Nucleus accumbens (tissue), 56 donors: ENCODE data around the gene CMTM6.
"Not testable (repeated sequence)": the region's sequence is repeated elsewhere in the genome, so short reads cannot be mapped to it uniquely, and the experiment has no call there.

ENCODE experiments used
- DNase-seq, 56 donors: peaks; one replicate each; lab custom pipeline; 2025; lab: John Stamatoyannopoulos, UW

CMTM6 gene

DNA sequence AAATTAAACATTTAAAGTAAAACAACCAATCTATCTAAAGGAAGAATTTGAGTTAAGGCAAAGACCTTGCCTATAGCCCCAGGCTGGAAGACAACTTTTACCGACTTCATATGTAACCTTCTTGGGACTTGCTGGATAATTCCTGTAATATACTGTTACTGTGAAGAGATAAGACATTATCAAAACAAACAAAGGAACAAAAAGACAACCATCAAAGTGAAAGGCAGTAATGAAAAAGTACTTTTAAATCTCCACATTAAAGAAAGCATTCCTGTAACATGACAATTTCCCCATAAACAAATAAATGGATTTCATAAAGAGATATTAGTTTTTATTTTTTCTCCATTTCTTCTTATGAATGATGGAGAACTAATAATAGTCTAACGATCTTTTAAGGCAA lies 2.4 kb downstream of the CMTM6 start:
- no peak for DNase-seq

DNA sequence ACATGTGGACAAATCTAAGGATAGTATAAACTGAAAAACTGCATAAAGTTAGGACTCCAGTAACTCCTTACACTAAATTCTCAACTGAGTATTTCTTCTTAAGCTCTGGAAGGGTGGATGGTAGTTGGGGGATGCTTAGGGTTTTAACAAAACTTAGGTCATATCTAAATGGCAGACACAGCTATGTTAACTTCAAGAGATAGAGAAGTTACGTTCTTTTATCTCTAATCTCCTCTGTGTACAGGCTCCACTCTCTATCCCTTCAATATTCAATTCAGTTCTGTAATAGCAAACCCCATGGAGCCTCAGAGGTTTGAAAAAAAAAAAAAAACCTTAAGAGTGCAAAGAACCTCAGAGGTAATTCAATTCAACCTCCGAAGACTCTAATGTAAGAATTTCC lies 3.1 kb downstream of the CMTM6 start:
- no peak for DNase-seq

DNA sequence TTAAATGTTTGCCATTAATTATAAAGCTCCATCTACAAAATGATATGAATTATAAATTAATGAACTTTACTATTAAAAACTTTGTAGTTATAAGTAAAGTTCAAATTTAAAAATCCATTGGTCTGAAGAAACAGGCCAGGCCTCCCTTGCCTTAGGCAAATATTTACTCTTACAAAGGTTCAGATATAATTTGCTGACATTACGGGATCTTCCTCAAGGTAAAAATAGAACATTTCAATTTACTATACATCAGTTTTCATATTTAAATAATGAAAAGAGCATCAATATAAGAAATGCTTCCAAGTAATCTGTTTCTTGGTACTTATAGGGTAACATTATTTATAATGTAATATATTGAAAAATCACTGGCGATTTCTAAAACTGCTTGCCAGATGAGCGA lies 3.7 kb downstream of the CMTM6 start:
- no peak for DNase-seq

DNA sequence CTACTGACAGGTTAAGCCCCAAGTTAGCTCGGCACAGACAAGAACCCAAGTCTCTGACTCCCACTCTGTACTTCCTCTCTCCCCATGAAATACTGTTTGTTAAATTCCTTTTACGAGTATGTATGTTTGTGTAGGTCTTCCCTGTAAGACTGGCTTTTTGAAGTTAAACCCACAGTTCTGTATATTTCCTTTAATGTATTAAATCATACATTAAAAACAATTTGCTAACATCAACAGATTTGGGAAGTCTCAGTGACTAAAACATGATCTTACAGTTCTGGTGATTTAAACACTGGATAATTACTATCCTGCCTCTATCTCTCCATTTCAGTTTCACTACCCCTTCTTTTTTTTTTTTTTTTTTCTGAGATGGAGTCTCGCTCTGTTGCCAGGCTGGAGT lies 4.4 kb downstream of the CMTM6 start:
- no peak for DNase-seq

DNA sequence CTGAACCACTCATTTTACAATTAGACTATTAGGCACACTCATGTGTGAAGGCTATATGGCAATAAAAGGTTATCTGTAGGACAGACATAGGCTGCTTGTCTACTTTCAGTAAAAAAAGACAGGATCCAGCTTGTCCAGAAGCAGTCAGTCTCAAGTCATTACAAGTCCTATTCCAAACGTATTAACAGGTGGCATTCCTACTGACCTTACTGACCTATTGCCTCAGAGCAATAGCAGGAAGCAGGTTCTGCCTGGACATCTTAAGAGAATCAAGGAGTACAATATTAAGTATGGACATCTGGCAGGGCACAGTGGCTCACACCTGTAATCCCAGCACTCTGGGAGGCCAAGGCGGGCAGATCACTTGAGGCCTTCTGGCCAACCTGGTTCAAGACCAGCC lies 7.0 kb downstream of the CMTM6 start:
- no peak for DNase-seq

DNA sequence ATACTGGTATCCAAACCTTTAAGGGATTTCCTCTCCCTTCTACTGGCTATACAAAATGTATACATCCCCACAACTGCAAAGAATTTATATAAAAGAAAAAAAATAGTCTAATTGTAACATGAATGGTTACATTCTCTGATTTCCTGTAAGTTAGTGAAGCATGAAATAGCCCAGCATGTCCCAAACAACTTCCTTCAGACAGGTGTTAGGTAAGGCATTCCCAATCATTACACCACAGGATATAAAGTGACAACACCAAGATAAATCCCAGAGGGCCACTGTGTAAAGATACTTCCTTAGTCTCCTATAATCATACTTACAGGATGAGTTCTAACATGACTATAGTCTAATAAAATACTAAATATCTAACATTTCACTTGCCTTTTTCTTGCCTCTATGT lies 7.6 kb downstream of the CMTM6 start:
- no peak for DNase-seq

DNA sequence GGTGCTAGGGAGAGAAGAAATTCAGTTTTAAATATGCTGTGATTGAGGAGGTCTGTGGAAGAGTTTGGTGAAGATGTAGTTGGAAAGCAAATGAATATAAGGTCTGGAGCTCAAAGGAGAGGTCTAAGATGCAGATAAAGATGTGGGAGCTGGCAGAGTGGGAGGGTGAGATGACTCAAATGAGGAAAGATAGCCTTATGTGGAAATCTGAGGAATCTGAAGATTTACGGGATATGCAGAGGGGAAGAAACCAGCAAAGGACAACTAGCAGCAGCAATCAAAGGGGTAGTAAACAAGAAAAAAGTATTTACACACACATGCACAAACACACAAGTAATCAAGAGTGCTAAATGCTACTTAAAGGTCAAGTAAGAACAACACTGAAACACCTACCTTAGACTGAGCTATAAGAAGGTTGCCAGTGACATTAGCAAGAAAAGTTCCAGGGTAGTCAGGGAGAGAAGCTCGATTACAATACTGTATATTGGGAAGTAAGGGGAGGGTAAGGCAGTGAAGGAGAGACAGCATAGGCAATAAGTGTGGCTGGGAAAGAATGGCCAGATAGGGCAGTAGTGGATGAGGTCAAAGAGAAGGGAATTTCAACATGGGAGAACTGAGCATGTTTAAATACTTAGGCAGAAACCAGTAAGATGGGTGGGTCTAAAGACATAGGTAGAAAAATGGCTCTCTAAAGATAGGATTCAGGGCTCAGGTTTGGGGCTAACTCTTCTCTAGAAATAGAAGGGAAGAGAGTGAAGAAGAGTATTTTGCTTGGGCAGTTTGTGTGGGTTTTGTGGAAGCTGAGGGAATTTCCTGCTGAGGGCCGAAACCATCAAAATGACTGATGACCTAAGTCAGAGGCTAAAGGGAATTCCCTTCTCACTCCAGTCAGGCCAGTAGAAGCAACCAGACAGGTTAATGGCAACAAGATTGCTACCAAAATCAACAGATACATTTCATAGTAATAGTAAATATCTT lies 8.9 kb downstream of the CMTM6 start:
- no peak for DNase-seq

DNA sequence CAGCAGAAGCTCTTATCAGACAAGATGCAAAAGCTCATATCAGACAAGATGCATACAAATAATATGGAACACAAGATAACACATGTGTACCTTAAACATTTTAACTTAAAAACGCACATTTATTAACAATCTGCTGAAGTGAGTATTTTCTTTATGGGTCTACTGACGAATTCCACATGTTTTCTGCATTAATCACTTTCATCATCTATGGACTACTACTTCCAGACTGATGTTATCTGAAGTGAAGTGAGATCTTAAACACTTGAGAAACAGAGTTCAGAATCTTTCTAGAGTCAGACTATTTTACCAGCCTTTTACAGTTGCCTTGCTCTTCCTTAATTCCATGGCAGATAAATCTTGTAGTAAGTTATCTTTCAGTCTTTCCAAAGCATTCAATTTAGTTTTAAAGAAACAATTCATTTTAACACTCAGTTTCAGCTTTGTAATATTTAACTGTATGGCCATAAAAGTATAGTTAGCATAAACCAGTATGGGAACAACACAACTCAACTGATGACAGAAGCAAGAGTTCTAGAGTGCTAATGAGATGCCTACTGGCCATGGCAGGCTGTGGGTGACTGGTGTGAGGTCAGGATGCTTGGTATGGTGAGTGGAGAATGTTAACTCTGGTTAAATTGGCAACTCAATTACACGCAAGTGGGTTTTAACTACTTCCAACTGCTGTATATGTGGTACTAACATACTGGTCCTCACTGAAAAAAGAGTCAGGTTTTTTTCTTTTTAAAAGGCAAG lies 9.8 kb downstream of the CMTM6 start:
- DNase-seq: no peak

DNA sequence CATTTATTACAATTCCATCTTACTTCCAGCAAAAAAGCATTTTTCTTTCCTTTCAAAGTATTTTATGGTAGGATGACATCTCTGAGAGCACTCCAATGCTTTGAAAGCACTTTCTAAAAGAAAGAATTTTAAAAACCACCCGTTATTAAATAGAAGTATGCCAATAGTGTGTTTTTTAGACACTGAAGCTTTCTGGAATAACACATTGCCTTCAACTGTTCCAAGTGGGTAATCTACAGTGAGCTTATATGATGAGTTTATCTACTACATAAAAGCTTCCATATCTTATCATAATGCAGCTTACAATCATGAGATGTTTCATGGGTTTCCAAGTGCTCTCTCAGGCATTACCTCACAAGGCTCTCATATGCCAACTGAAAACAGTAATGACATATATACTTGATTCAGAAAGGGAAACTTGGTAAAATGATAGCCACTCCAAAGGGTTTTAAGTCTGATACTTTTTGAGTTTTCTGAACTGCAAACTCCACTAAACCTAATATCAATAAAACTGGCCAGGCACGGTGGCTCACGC lies 14.1 kb downstream of the CMTM6 start:
- DNase-seq: no peak

DNA sequence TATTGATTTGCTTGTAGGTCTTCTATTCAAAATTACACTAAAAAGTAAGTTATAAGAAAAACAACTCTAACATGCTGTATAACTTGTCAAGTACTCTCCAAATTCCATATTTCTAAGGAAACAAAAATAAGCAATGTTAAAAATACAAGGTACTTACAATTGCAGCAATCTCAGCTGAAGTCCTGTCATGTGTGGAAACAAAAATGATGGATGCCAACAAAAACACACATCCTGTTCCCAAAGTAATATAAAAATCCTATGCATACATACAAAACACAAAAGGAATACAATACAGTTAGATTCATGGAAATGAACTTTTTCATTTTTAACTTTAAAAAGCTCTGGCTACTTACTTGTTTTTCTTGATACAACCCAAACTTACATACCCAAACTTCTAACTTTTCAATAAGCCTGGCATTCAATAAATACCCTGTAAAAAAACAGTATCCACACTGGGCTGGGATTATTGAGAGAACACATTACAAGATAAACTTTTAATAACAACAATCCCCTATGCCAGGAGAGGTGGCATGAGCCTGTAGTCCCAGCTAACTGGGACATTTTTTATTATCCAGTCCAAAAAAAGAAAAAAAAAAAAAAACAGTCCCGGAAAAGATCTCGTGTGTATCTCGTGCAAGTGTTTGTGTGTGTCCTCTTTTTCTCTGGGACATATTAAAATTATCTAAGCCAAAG lies 14.7 kb downstream of the CMTM6 start:
- no peak for DNase-seq

DNA sequence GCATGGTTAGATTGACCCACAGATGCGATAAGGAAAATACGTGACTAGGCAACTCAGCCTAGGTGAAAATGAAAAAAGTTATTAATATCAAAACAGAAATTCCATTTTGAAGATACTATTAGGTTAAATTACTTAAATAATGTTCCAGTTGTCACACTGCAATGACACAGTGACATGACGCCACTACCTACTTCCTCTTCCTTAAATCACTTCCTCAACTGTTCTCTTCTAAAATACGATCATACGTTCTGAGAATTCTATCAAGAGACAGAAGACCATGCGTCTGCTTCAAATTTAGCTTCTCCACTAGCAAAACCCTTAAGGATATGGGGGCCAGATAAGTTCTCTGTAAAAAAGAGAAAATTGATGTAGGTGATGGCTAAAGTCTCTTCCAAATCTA lies 18.2 kb downstream of the CMTM6 start:
- no peak for DNase-seq

DNA sequence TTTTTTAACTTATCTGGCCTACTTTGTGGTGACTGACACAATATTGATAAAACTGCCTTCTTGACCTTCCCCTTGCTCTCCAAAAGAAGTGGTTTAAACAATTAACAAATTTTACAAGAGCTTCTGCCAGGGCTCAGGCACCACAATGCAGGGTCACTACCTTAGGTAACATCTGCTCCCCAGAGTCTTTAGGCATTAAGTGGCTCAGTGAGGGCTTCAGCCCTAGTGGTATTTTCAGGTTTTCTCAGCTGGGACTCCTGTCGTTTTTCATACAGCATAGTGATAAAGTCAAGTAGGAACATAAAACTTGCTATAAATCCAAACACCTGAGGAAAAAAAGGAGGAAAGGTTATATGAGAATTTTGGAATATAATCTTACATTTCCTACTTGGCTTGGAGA lies 18.9 kb downstream of the CMTM6 start:
- no peak for DNase-seq

DNA sequence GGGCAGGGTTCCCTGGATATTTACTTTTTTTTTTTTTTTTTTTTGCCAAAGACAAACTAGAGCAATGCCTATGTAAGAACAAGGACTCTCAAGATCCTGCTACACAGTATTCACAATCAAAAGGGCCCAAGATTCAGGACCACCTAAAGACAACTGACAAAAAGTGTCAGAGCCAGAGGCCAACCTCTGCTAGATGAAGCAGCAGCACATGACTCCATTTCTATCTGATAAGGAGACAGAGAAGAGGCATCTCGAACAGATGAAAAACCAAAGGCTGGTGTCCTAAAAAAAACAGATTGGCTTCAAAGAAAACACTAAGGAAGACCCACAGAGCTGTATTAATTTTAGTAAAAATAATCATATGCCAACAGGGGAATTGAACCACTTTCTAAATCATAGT lies 20.0 kb downstream of the CMTM6 start:
- no peak for DNase-seq

DNA sequence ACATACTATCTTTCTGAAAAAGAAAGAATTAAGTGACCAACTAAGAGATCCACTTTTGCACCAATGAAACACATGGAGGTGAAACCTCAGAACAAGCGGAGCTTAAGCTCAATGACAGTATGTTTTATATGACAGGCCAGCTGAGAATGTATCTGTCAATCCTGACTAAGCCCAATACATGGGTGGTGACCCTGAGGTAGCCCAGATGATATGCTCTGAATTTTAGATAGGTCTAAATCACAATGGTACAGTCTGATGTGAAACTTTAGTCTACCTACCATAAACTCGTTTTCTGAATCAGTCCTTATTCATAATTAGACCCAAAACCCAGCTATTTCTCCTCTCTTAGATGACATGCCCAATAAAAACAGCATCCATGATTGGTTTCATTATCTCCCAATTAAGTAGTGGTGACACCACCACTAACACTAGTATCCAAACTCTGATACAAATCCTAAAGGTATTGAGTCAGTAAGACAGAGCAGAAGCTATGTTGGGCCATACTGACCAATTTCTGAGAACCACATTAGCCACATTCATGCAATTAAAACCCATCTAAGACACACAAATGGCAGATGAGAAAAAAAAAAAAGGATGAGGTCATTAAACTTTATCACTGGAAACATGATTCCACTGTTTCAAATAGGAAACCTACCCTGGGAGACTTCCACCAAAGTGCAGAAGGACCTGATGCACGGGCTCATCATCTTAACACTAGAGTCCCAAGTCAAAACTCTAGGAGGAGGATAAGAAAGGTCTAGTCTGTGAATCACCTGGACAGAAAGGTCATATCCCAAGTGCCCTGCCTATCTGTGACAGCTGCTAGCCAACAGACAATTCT lies 20.6 kb downstream of the CMTM6 start:
- DNase-seq: no peak

DNA sequence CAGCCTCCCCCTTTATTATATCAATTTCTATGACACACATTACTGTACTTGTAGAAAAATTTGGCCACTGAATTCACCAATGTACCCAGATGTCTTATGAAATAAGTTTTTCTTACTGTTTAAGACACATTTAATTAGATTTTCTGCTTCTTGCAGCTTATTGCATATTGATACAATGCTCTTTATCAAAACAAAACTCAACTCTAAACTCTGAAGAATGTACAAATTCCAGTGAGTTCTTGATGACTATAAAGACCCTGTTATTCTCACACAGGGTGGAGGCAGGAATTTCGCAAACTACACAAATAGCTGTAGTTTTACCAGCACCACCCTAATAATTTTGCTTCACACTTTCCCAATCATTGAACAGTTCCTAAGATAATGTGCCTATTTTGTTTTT lies 22.0 kb downstream of the CMTM6 start:
- no peak for DNase-seq

DNA sequence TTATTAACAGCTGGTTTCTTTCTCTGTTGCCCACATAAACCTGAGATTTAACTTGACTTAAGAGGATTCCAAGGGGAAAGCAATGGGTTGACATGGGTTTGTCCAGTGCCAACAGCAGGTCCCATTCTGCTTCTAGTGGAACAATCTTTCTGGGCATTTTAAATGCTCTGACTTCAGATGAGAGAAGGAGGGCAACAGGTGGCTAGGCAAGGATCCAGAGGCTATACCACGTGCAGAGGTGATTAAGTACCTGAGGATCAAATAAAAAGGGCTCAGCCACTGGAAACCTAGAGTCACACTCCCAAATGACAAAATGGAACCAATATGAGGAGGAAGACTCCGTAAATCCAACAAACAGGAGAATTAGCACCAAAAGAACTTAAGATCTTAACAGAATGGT lies 28.5 kb downstream of the CMTM6 start:
- DNase-seq: no peak

DNA sequence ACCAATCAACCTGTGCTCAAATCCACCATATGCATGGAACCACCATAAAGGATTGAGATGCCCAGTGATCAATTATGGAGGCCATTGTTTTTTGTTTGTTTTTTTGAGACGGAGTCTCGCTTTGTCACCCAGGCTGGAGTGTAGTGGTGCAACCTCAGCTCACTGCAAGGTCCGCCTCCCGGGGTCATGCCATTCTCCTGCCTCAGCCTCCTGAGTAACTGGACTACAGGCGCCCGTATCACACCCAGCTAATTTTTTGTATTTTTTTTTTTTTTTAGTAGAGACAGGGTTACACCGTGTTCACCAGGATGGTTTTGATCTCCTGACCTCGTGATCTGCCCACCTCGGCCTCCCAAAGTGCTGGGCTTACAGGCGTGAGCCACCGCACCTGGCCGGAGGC lies 30.5 kb downstream of the CMTM6 start:
- not testable (repeated sequence) for DNase-seq

DNA sequence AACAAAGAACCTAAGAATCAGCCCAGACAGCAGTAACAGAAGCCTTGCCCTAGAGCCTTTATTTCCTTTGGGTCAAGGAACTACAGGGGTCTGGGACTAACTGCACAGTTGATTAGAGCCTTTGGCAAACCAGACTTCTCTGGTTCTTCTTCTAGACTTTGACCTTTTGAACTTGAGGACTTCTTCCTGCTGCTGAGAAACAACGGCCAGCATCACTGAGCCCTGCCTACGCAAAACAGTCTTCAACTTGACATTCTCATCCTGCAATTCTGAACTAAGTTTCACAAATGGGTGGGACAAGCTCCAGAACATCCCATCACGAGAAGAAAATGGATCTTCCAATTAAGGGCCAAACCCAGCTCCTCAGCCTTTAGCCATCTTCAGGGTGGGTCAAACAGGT lies 31.4 kb downstream of the CMTM6 start:
- DNase-seq: no peak

DNA sequence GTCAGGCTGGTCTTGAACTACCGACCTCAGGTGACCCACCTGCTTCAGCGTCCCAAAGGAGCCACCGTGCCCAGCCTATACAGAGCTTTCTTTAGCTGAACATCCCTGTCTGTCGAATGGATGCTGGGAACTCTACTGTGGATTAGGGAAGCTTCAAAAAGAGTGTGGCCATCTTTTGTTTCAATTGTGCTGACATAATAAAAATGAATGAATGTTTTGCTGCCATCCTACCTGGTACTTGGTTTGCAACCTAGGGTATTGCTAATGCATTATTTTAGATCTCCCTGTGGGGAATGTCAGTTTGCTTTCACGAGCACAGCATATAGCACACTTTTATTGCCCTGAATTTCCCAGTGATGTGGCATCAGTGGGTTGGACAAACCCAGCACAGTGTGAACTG lies 32.3 kb downstream of the CMTM6 start:
- DNase-seq: no peak
